ENCODE results near the gene PEA15. TPM values are rescaled to one million over a fixed set of nuclear protein-coding genes. Genes with fewer than 3 reads are reported as not detected.

Gene PEA15
- total and polyA plus RNA-seq, 9 of the 15 experiments (the other 6 are each of a cell fraction or from before 2014, with no cell fraction given) = 8.2 to 175 (median 35.4) TPM

GRCh38 chr1:160228431-160228830 lies 23.2 kb downstream of the PEA15 start (continued):
- no peak for TF ChIP-seq GTF3C2 (IDR thresholded peaks at IDR 0.05; ENCODE audit: borderline replicate concordance, extremely low read depth, insufficient read length)

- no peak overlapping the region for H3K4me2 ChIP-seq (ENCODE audit: insufficient read depth, low read length)
- in situ Hi-C loops (cut with MboI) (no loop called here), intact Hi-C loops (cut with micrococcal nuclease) (no loop called here)
- CTCF ChIA-PET (ENCODE audit: low intra/inter-chr PET ratio) = no interaction called here
- H3K4me3 ChIP-seq = no peak overlapping the region
- H3K4me1 ChIP-seq (replicated peaks in 1 of 2; ENCODE audit: control insufficient read depth in 2 of 2, insufficient read depth in 2 of 2, low read length in 2 of 2) = no peaks in the 10 kb centered on the region
- H3K9me1 ChIP-seq (ENCODE audit: control insufficient read depth, insufficient read depth, low read length) = no peaks in the 10 kb centered on the region
- FAIRE-seq (no peak), DNase-seq (ENCODE audit: extremely low read depth in 1 of 4, low spot score in 3 of 4) (no peak), ATAC-seq (no peak)
- BruUV-seq (replicated peaks) = no TSS peak
- no peaks in the 10 kb centered on the region for H3K9me3 ChIP-seq (replicated peaks; ENCODE audit: control insufficient read depth, insufficient read depth, low read depth, low read length)
- H4K20me1 ChIP-seq (replicated peaks; ENCODE audit: control insufficient read depth, insufficient read depth, low read length) = no peaks in the 10 kb centered on the region
- no peaks in the 10 kb centered on the region for H3K79me2 ChIP-seq (ENCODE audit: control insufficient read depth, insufficient read depth, low read length)
- no peak overlapping the region for H3K27ac ChIP-seq (ENCODE audit: extremely low read depth, low read depth, low read length)
- no peak overlapping the region for H2AFZ ChIP-seq (ENCODE audit: low read depth, low read length)
- H3K9ac ChIP-seq (ENCODE audit: insufficient read depth in 1 of 2, low read depth in 2 of 2, low read length in 2 of 2) = no peak overlapping the region
- H3K27me3 ChIP-seq (ENCODE audit: control insufficient read depth in 2 of 2, insufficient read depth in 2 of 2, low read length in 2 of 2) = no peaks in the 10 kb centered on the region
- POLR2A ChIA-PET = interaction anchor here (1.0 to 1.3 kb wide), 2 partner anchors 10 to 13 kb away, joined by 3 to 5 read pairs; no protein-coding TSS in a partner anchor
- peaks cover 92% of the 10 kb centered on the region for H3K36me3 ChIP-seq (ENCODE audit: control insufficient read depth, insufficient read depth, low read length)
- TF ChIP-seq ETV6 (IDR thresholded peaks at IDR 0.05; ENCODE audit: borderline replicate concordance in 1 of 2, low read depth in 2 of 2, low read length in 1 of 2) (no peak), ETV6 (CRISPR knock-in tag; IDR thresholded peaks at IDR 0.05; ENCODE audit: borderline replicate concordance) (no peak), E2F5 (CRISPR knock-in tag; IDR thresholded peaks at IDR 0.05) (no peak), DDX20 (tag; IDR thresholded peaks at IDR 0.05; ENCODE audit: low read depth) (no peak), THRAP3 (IDR thresholded peaks at IDR 0.05; ENCODE audit: borderline replicate concordance) (no peak), CLOCK (CRISPR knock-in tag; IDR thresholded peaks at IDR 0.05; ENCODE audit: borderline replicate concordance) (no peak), PTBP1 (IDR thresholded peaks at IDR 0.05; ENCODE audit: low read depth, low read length) (no peak), ARID3B (CRISPR knock-in tag; IDR thresholded peaks at IDR 0.05; ENCODE audit: borderline replicate concordance) (no peak), ZNF347 (CRISPR knock-in tag; IDR thresholded peaks at IDR 0.05; ENCODE audit: low read depth) (no peak), TBL1XR1 (IDR thresholded peaks at IDR 0.05; ENCODE audit: low read length in 2 of 2) (no peak), HNRNPUL1 (IDR thresholded peaks at IDR 0.05; ENCODE audit: low read length) (no peak)
These were observed 27.7 kb downstream of the PEA15 start for GRCh38 chr1:160232911-160233310.
